Endothelial cell of umbilical vein (primary cell): ENCODE results near the gene SLC22A8.

Source experiments
- CTCF ChIP-seq, 2 donors: IDR thresholded peaks; 1 replicate in 1 of 2; 2 replicates in 1 of 2; pipeline ENCODE4 v1.5.1; 2011; ENCODE audit warnings: low read length in 2 of 2, mild to moderate bottlenecking in 2 of 2, moderate library complexity in 2 of 2, control low read depth in 1 of 2, inconsistent platforms in 1 of 2, low read depth in 1 of 2; ENCODE audit not compliant: insufficient read depth in 1 of 2; ENCODE audit errors: extremely low read depth in 1 of 2
- EZH2 ChIP-seq: IDR thresholded peaks from 2 replicates; pipeline ENCODE4 v1.6.1; 2012; ENCODE audit warnings: borderline replicate concordance, low read depth, mild to moderate bottlenecking, moderate library complexity, low read length, inconsistent platforms; ENCODE audit not compliant: severe bottlenecking
- FOS ChIP-seq: IDR thresholded peaks from 2 replicates; pipeline ENCODE4 v1.6.1; 2011; ENCODE audit warnings: mild to moderate bottlenecking, low read length, moderate library complexity, borderline replicate concordance; ENCODE audit not compliant: insufficient read depth
- GATA2 ChIP-seq: IDR thresholded peaks from 2 replicates; pipeline ENCODE4 v1.7.0; 2011; ENCODE audit warnings: low read depth, mild to moderate bottlenecking, moderate library complexity, mixed read lengths, low read length; ENCODE audit not compliant: insufficient read length, insufficient read depth
- JUN ChIP-seq: IDR thresholded peaks from 2 replicates; pipeline ENCODE4 v1.6.1; 2011; ENCODE audit warnings: borderline replicate concordance, low read depth; ENCODE audit not compliant: insufficient read length, insufficient read depth
- MYC ChIP-seq: IDR thresholded peaks from one replicate; pipeline ENCODE4 v1.6.1; 2011; ENCODE audit warnings: mild to moderate bottlenecking, low read depth, low read length
- POLR2A ChIP-seq: IDR thresholded peaks from 2 replicates; pipeline ENCODE4 v1.6.1; 2012; ENCODE audit warnings: low read depth, mild to moderate bottlenecking, control low read depth, low read length
- POLR2AphosphoS5 ChIP-seq: IDR thresholded peaks from 2 replicates; pipeline ENCODE4 v1.6.1; 2012; ENCODE audit warnings: low read depth, mild to moderate bottlenecking, control low read depth, low read length, moderate library complexity; ENCODE audit not compliant: insufficient read depth
- TF ChIP-seq, protein P1 (sequence below): IDR thresholded peaks from 2 replicates; pipeline ENCODE4 v1.6.1; 2011; ENCODE audit not compliant: insufficient read depth, insufficient read length

DNA sequence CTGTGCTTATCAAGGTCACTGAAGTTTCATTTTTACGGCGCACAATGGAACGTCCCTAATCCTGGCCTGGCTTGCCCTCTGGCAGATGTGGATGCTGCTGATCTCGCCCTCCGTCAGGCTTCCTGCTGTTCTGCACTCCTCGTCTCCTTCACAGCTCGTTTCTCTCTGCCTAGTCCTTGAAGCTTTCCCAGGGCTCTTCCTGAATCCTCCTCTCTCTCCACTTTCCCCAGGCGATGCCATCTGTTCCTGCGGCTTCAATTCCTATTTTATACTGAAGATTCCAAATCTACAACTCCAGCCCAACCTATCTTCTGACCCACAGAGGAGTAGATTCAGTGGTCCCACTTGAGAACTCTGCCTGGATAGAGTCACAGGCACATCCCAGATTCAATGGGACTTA lies 14.2 kb downstream of the SLC22A8 start:
- TF ChIP-seq CTCF (IDR thresholded peaks at IDR 0.05; ENCODE audit: extremely low read depth in 1 of 2, insufficient read depth in 1 of 2, low read depth in 1 of 2, low read length in 2 of 2) (no peak), POLR2A (no peak), EZH2 (no peak), POLR2AphosphoS5 (no peak), FOS (no peak), MYC (no peak), JUN (no peak), GATA2 (no peak)
- TF ChIP-seq, protein P1, sequence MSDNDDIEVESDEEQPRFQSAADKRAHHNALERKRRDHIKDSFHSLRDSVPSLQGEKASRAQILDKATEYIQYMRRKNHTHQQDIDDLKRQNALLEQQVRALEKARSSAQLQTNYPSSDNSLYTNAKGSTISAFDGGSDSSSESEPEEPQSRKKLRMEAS: no peak
